GM10847 (cell line): ENCODE data around the gene OPA3.
A peak's percentile ranks its signal among the peaks of the same experiment; 100 is the strongest.

ENCODE experiments used
- POLR2A ChIP-seq: IDR thresholded peaks from 2 replicates; pipeline ENCODE4 v1.6.1; 2011; ENCODE audit not compliant: insufficient read length; ENCODE audit errors: extremely low read depth

The OPA3 gene

GRCh38 chr19:45556835-45557234 lies 27.8 kb downstream of the OPA3 start:
- TF ChIP-seq POLR2A, result no peak

DNA sequence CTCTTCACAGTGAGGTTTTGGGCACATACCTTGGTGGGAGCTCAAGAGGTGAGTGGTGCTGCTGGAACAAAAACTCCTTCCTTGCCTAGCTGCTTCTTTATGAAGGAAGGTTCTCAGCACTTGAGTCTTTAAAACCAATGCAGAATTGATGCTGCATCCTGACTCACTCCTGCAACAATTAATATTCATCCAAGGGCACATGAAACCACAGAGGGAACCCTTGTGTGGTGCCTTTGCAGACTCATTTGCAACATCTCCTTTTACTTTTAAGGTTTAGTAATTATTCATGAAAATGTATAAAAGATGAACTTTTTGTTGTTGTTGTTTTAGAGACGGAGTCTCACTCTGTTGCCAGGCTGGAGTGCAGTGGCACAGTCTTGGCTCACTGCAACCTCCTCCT lies 30.1 kb downstream of the OPA3 start:
- no peak for TF ChIP-seq POLR2A

GRCh38 chr19:45553464-45553863 lies 31.1 kb downstream of the OPA3 start:
- no peak for TF ChIP-seq POLR2A

- no peak for TF ChIP-seq POLR2A
These were observed 36.5 kb downstream of the OPA3 start for GRCh38 chr19:45547965-45548609.

- TF ChIP-seq POLR2A, result no peak
These were observed 37.3 kb downstream of the OPA3 start for GRCh38 chr19:45547211-45547770.

DNA sequence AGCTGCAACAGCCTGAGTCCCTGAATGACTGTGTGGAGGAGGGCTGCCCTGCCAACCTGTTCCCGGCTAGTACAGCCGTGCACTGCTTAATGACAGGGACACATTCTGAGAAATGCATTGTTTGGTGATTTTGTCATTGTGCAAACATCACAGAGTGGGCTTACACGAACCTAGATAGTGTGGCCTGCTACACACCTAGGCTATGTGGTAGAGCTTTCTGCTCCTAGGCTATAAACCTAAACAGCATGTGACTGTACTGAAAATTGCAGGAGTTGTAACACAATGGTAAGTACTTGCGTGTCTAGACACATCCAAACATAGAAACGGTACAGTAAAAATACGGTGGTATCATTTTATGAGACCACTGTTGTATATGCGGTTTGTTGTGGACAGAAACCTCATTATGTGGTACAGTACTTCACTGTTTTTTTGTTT lies 42.4 kb downstream of the OPA3 start:
- no peak for TF ChIP-seq POLR2A

DNA sequence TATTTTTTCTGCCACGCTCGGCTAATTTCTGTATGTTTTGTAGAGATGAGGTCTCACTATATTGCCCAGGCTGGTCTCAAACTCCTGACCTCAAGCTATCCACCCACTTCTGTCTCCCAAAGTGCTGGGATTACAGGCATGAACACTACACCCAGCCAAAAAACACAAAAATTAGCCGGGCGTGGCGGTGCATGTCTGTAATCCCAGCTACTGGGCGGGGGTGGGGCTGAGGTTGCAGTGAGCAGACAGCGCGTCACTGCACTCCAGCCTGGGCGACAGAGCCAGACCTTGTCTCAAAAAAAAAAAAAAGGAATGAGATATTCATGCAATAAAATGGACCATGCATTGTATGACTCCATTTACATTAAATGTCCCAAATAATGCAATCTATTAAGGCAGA lies 45.1 kb downstream of the OPA3 start:
- TF ChIP-seq POLR2A, result no peak

DNA sequence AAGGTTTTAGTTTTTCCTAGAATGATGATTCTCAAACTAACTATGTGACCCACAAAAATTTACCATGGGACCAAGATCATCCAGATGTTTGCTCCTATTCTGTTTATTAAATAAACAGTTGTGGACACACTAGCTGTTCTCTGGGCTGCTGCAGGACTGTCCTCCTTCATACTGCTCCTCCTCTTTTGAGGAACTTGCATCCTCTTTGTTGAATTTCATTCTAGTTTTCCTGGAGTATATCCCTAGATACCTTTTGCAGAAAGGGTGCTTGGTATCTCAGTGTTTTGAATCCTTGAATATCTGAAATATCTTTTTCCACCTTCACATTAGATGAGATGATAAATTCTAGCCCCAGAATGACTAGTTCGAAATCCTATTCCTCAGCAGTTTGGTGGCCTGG lies 53.3 kb downstream of the OPA3 start:
- TF ChIP-seq POLR2A, result no peak

- no peak for TF ChIP-seq POLR2A
These were observed 55.2 kb downstream of the OPA3 start for GRCh38 chr19:45529420-45529785.

DNA sequence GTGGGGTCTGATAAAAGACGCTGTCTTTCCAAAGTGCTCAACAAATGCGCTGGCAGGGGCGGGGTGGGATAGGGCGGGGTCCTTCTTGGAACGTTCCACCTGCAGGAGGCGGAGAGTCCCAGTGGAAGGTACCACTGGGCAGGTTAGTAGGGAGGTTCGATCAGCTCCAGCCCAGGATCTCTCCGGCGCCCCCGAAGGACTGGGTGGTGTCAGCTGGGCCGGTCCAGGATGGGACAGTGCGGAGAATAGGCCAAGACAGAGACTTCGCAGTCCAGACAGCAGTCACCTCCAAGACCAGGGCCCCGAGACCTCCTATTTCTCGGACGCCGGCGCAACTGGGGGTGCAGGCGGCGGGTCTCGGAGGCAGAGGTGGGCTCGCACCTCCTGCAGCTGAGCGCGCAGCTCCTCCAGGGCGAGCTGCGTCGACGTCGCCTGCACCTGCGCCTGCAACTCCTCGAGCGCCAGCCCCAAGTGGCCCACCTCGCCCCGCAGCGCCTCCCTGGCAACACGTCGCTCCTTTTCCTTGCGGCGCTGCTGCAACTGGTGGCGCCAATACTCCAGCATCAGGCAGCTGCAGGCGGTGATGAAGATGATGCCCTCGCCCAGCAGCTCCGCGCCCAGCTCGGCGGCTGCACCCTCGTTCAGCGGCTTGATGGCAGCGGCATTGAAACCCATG lies 55.7 kb downstream of the OPA3 start:
- TF ChIP-seq POLR2A, result peak; percentile 26

- TF ChIP-seq POLR2A, result no peak
These were observed 56.4 kb downstream of the OPA3 start for GRCh38 chr19:45528149-45528743.

DNA sequence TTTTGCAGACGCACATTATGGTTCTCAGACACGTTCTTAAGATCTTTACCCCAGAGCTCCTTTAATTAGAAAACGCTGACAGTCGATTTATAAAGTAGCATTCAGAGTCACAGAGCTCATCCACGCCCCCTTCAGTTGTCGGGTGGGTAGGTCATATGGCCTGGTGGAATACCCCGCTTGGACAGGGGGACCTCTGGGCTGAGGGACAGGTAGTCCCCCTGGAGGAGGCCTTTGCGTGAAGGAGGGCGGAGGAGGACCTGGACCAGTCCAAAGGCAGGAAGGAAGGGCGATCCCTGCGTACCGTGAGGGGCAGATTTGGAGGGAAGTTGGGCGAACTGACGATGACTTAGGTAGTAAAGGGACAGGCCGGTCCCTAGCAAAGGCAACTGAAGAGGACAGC lies 56.9 kb downstream of the OPA3 start:
- no peak for TF ChIP-seq POLR2A

- no peak for TF ChIP-seq POLR2A
These were observed 57.6 kb downstream of the OPA3 start for GRCh38 chr19:45526971-45527370.

GRCh38 chr19:45526143-45526542 lies 58.5 kb downstream of the OPA3 start:
- TF ChIP-seq POLR2A, result no peak

DNA sequence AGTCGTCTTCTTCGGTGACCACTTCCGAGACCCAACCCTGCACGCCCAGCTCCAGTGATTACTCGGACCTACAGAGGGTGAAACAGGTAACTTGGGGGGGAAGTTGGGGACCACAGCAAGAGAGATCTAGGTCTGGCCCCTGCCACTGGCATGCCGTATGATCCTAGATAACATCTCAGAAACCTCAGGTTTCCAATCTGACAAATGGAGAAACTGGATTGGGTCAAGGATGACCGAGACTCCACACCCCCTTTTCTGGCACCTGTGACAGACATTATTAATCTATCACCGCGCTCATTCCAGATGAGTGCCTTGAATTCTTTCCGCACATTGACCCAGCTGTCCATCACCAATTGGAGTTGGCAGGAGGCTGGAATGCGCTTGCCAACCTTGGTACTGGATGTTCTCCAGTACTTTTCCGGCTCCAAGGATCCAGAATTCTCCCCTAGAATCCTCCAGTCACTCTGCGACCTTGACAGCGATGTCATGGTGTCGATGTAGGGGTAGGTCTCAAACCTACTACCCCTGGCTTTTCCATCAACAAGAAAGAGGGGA lies 60.0 kb downstream of the OPA3 start:
- no peak for TF ChIP-seq POLR2A
